ENCODE measurements around the gene VPS45. TPM values are rescaled to one million over a fixed set of nuclear protein-coding genes. Genes with fewer than 3 reads are reported as not detected.
"Not testable (repeated sequence)": the region's sequence is repeated elsewhere in the genome, so short reads cannot be mapped to it uniquely, and the experiment has no call there.

VPS45 gene
- total RNA-seq, 2 experiments from 2014 or later: 26.5 to 28.3 TPM

- CTCF ChIA-PET: interaction anchor here (1.5 kb wide), 1 partner anchor 62 kb away, joined by 4 read pairs; no protein-coding TSS in a partner anchor
- Mint-ChIP-seq H3K27ac (no peak overlapping the region), H3K36me3 (no peaks in the 10 kb centered on the region), H3K4me1 (ENCODE audit: low read depth) (peaks cover 5% of the 10 kb centered on the region), H3K9me3 (no peaks in the 10 kb centered on the region), H3K27me3 (no peaks in the 10 kb centered on the region), H3K4me3 (no peak overlapping the region)
- no peak for DNase-seq
- intact Hi-C loops (cut with micrococcal nuclease): no loop called here
- POLR2A ChIA-PET: no interaction called here
These were observed 67.0 kb downstream of the VPS45 start for GRCh38 chr1:150134537-150134936.

GRCh38 chr1:150135400-150135799 lies 67.8 kb downstream of the VPS45 start:
- DNase-seq; H3K4me3 Mint-ChIP-seq; POLR2A ChIA-PET; H3K9me3 Mint-ChIP-seq; H3K4me1 Mint-ChIP-seq (ENCODE audit: low read depth); H3K36me3 Mint-ChIP-seq; intact Hi-C loops (cut with micrococcal nuclease); H3K27me3 Mint-ChIP-seq; H3K27ac Mint-ChIP-seq: not testable (repeated sequence)
- CTCF ChIA-PET: interaction anchor here (1.5 kb wide), 1 partner anchor 63 kb away, joined by 4 read pairs; no protein-coding TSS in a partner anchor

- DNase-seq: no peak
- H3K36me3 Mint-ChIP-seq: no peaks in the 10 kb centered on the region
- intact Hi-C loops (cut with micrococcal nuclease): no loop called here
- no peaks in the 10 kb centered on the region for H3K27me3 Mint-ChIP-seq
- ChIA-PET CTCF (no interaction called here), POLR2A (no interaction called here)
- no peak overlapping the region for H3K4me3 Mint-ChIP-seq
- H3K27ac Mint-ChIP-seq: no peak overlapping the region
- H3K9me3 Mint-ChIP-seq: no peaks in the 10 kb centered on the region
- peaks cover 3% of the 10 kb centered on the region for H3K4me1 Mint-ChIP-seq (ENCODE audit: low read depth)
These were observed 70.5 kb downstream of the VPS45 start for GRCh38 chr1:150138044-150138443.

GRCh38 chr1:150141452-150141851 lies 73.9 kb downstream of the VPS45 start:
- Mint-ChIP-seq H3K27me3 (no peaks in the 10 kb centered on the region), H3K9me3 (no peaks in the 10 kb centered on the region), H3K4me3 (no peak overlapping the region), H3K36me3 (no peaks in the 10 kb centered on the region), H3K27ac (no peak overlapping the region), H3K4me1 (ENCODE audit: low read depth) (peaks cover 18% of the 10 kb centered on the region)
- CTCF ChIA-PET: interaction anchor here (0.6 to 1.7 kb wide), 3 partner anchors 24 to 68 kb away, joined by 3 to 6 read pairs (median 4); no protein-coding TSS in a partner anchor
- DNase-seq: no peak
- POLR2A ChIA-PET: no interaction called here
- intact Hi-C loops (cut with micrococcal nuclease): no loop called here

- intact Hi-C loops (cut with micrococcal nuclease): no loop called here
- Mint-ChIP-seq H3K9me3 (no peaks in the 10 kb centered on the region), H3K4me3 (no peak overlapping the region), H3K4me1 (ENCODE audit: low read depth) (peaks cover 25% of the 10 kb centered on the region), H3K27me3 (no peaks in the 10 kb centered on the region), H3K36me3 (no peaks in the 10 kb centered on the region), H3K27ac (no peak overlapping the region)
- ChIA-PET CTCF (interaction anchor here (1.5 kb wide), 1 partner anchor 69 kb away, joined by 4 read pairs; no protein-coding TSS in a partner anchor), POLR2A (no interaction called here)
- DNase-seq: no peak
These were observed 74.5 kb downstream of the VPS45 start for GRCh38 chr1:150142083-150142482.

- Mint-ChIP-seq H3K9me3 (no peaks in the 10 kb centered on the region), H3K36me3 (no peaks in the 10 kb centered on the region), H3K4me3 (no peak overlapping the region), H3K27me3 (no peaks in the 10 kb centered on the region), H3K27ac (no peak overlapping the region), H3K4me1 (ENCODE audit: low read depth) (peaks cover 44% of the 10 kb centered on the region)
- ChIA-PET CTCF (interaction anchor here (1.1 kb wide), 1 partner anchor 42 kb away, joined by 6 read pairs; no protein-coding TSS in a partner anchor), POLR2A (no interaction called here)
- intact Hi-C loops (cut with micrococcal nuclease): no loop called here
- no peak for DNase-seq
These were observed 77.0 kb downstream of the VPS45 start for GRCh38 chr1:150144606-150145005.

- H3K36me3 Mint-ChIP-seq; POLR2A ChIA-PET; H3K4me3 Mint-ChIP-seq; H3K27ac Mint-ChIP-seq; H3K9me3 Mint-ChIP-seq; H3K27me3 Mint-ChIP-seq; intact Hi-C loops (cut with micrococcal nuclease); DNase-seq: not testable (repeated sequence)
- CTCF ChIA-PET: interaction anchor here (0.7 to 1.0 kb wide), 3 partner anchors 23 to 74 kb away, joined by 3 read pairs; no protein-coding TSS in a partner anchor
- peaks cover 45% of the 10 kb centered on the region for H3K4me1 Mint-ChIP-seq (ENCODE audit: low read depth)
These were observed 78.4 kb downstream of the VPS45 start for GRCh38 chr1:150146016-150146415.

- H3K4me1 Mint-ChIP-seq (ENCODE audit: low read depth): peaks cover 52% of the 10 kb centered on the region
- no peak for DNase-seq
- H3K36me3 Mint-ChIP-seq: peaks cover 10% of the 10 kb centered on the region
- intact Hi-C loops (cut with micrococcal nuclease): no loop called here
- ChIA-PET POLR2A (no interaction called here), CTCF (interaction anchor here (1.0 kb wide), 2 partner anchors 22 to 75 kb away, joined by 3 read pairs; no protein-coding TSS in a partner anchor)
- no peaks in the 10 kb centered on the region for H3K27me3 Mint-ChIP-seq
- no peak overlapping the region for H3K4me3 Mint-ChIP-seq
- H3K27ac Mint-ChIP-seq: no peak overlapping the region
- no peaks in the 10 kb centered on the region for H3K9me3 Mint-ChIP-seq
These were observed 79.4 kb downstream of the VPS45 start for GRCh38 chr1:150146849-150147542.

GRCh38 chr1:150148837-150149270 lies 81.3 kb downstream of the VPS45 start:
- ChIA-PET CTCF (interaction anchor here (2.3 kb wide), 1 partner anchor 75 kb away, joined by 9 read pairs; no protein-coding TSS in a partner anchor), POLR2A (interaction anchor here (1.3 to 2.3 kb wide), 3 partner anchors 11 to 262 kb away, joined by 4 to 13 read pairs (median 5); a partner anchor contains a TSS)
- peak overlapping the region; percentile 69 for H3K27ac Mint-ChIP-seq
- intact Hi-C loops (cut with micrococcal nuclease): no loop called here
- no peaks in the 10 kb centered on the region for H3K27me3 Mint-ChIP-seq
- DNase-seq: no peak
- peaks cover 20% of the 10 kb centered on the region for H3K36me3 Mint-ChIP-seq
- H3K9me3 Mint-ChIP-seq: no peaks in the 10 kb centered on the region
- H3K4me3 Mint-ChIP-seq: peak overlapping the region; percentile 79
- H3K4me1 Mint-ChIP-seq (ENCODE audit: low read depth): peaks cover 63% of the 10 kb centered on the region

- H3K27ac Mint-ChIP-seq: peak within 1 kb of the TSS; percentile 93
- H3K4me1 Mint-ChIP-seq (ENCODE audit: low read depth): peaks cover 68% of the 10 kb centered on the region
- POLR2A ChIA-PET: interaction anchor here (0.9 to 2.3 kb wide), 7 partner anchors 11 to 262 kb away, joined by 3 to 13 read pairs (median 4); a partner anchor contains a TSS
- CTCF ChIA-PET: interaction anchor here (0.9 to 2.3 kb wide), 3 partner anchors 21 to 76 kb away, joined by 3 to 9 read pairs (median 4); no protein-coding TSS in a partner anchor
- peaks cover 27% of the 10 kb centered on the region for H3K36me3 Mint-ChIP-seq
- intact Hi-C loops (cut with micrococcal nuclease): loop anchor here (2.0 kb wide), 1 partner anchor 39 kb away; no protein-coding TSS in a partner anchor
- H3K27me3 Mint-ChIP-seq: no peaks in the 10 kb centered on the region
- H3K9me3 Mint-ChIP-seq: no peaks in the 10 kb centered on the region
- H3K4me3 Mint-ChIP-seq: peak within 1 kb of the TSS; percentile 90
- DNase-seq: peak; percentile 90
These were observed 81.9 kb downstream of the VPS45 start, which contains the start of gene PLEKHO1 for GRCh38 chr1:150149271-150150132. Gene PLEKHO1 (plus strand): TSS chr1:150149916. CDS start chr1:150150258, 342 bp downstream.

- peak overlapping the region; percentile 93 for H3K27ac Mint-ChIP-seq
- peak overlapping the region; percentile 90 for H3K4me3 Mint-ChIP-seq
- H3K4me1 Mint-ChIP-seq (ENCODE audit: low read depth): peaks cover 65% of the 10 kb centered on the region
- no peaks in the 10 kb centered on the region for H3K9me3 Mint-ChIP-seq
- DNase-seq: peak; percentile 40
- no peaks in the 10 kb centered on the region for H3K27me3 Mint-ChIP-seq
- ChIA-PET CTCF (interaction anchor here (0.9 to 2.3 kb wide), 4 partner anchors 14 to 77 kb away, joined by 3 to 9 read pairs (median 4); no protein-coding TSS in a partner anchor), POLR2A (interaction anchor here (0.7 to 2.4 kb wide), 9 partner anchors 10 to 263 kb away, joined by 3 to 13 read pairs (median 4); a partner anchor contains a TSS)
- H3K36me3 Mint-ChIP-seq: peaks cover 32% of the 10 kb centered on the region
- intact Hi-C loops (cut with micrococcal nuclease): loop anchor here (1.0 to 2.0 kb wide), 2 partner anchors 10 to 40 kb away; no protein-coding TSS in a partner anchor
These were observed 82.8 kb downstream of the VPS45 start for GRCh38 chr1:150150133-150151021.

Data from activated CD4-positive, alpha-beta memory T cell treated with anti-CD3 and anti-CD28 coated beads for 36 hours (primary cell).